HG03108 (cell line): Measurements from ENCODE around the gene ZNF418.

Source experiments
- ATAC-seq: cut with Tn5 transposase; IDR thresholded peaks from one replicate; pipeline ENCODE4 v1.9.1; 2021; ENCODE audit warnings: moderate library complexity; ENCODE audit not compliant: unreplicated experiment

Gene ZNF418

DNA sequence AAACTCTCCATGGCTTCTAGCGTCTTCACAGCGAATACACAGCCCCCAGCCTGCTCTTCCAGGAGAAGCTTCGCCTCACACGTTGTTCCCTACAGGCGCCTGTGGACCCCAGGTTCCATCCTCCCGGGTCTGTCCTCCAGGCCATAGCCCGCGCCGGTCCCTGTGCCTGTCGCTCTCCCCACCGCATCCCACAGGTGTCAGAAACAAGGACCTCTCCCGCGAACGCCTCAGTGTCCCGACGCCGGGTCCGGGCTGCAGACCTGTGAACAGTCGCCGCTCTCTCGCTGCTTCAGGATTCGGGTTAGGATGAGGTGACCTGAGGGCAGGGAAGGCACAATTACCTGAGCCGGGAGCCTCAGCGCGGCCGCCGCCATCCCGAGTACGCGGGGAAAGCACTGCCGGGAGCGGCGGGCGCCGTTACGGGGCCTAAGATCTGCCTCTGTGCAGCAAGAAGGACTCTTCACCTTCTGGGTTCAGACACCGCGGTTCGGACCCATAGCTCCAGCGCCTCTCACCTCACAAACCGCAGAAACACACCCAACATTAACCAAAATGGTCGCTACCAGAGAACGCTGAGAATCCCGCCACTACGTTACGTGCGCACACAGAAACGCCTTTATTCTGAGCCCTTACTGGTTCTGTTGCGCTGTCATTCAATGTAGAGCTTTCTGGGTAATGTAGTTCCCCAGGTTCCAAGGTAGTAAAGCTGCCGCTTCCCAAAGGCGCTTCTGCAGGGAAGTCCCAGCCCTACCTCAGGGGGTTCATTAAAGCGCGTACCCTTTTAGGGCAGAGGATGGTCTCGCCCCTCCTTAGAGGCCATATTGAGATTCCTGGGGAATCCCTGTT, at the start of gene ZNF418:
ZNF418 (minus strand) TSS at position 583 of the 846 bp plus-strand sequence. CDS start 1,580 bp downstream, outside the sequence.
- peak; percentile 69 for ATAC-seq

GRCh38 chr19:57978586-57979289, 43.5 kb upstream of the ZNF418 start:
- ATAC-seq: no peak

DNA sequence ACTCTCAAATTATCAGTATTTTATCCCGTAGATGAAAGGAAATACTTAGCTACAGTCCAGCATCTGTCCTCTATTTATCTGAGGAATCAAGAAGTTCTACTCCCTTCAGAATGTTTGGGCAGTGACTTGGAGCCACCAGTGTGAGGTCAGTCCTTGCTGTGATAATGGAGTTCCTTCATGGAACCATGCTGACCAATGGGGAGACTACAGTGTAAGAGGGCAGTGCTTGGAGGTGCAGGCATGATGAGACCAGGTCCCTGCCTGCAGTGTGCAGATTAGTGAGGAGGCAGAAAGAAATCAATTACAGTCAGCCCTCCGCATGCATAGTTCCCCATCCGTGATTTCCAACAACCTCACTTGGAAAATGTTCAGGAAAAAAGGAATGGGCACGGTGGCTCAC, 39.2 kb upstream of the ZNF418 start, which contains the start of gene C19orf18:
C19orf18 (minus strand) TSS at position 101 of the 400 bp plus-strand sequence. CDS start 102 bp downstream, outside the sequence.
- ATAC-seq: no peak

GRCh38 chr19:57964761-57965160, 29.6 kb upstream of the ZNF418 start:
- ATAC-seq: no peak

DNA sequence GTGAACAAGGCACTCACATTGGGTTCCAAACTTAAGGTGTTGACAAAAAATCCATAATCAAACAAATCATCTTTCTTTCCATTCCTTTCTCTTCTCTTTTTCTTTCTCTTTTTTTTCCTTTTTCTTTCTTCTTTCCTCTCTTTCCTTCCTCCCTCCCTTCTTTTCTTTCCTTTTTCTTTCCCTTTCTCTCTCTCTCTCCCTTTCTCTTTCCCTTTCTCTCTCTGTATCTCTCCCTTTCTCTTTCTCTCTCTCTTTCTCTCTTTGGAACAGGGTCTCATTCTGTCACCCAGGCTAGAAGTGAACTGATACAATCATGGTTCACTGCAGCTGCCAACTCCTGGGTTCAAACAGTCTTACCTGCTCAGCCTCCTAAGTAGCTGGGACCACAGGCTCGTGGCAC, 26.6 kb upstream of the ZNF418 start:
- no peak for ATAC-seq

DNA sequence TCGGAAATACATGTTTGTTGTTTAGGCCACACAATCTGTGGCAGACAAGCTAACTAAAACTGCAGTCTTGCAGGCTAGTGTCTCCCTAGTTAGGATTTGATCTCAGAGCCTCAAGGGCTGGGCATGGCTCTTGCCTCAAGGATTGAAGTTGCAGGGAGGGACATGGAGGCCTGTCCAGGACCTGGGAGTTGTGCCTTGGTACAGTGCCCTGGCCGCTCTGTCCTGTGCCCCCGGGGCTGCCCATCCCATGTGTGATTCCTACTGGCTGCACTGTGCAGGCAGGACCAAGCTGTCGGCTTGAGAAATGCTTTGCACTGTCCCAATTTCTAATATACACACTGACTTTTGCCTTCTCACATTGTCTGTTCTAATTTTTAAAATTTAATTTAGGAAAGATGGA, 19.8 kb upstream of the ZNF418 start:
- ATAC-seq: no peak

DNA sequence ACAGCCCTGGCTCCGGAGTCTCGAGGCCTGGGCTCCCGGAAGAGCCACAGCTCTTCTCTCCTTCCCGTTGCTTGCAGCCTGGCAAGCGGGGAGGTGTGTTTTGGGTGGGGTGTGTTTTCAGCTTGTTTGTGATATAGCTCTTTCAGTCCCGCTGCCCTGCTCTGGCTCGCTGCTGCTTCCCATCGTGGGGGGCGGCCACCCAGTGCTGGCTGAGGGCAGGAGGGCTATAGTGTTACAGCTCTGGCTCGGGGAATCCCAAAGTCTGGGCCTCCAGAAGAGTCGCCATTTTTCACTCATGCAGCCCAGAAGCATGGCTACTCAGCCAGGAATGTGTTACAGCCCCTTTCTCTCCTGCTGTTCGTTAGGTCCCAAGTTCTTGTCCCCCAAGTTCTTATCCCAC, 14.5 kb upstream of the ZNF418 start:
- no peak for ATAC-seq

GRCh38 chr19:57949296-57949695, 14.1 kb upstream of the ZNF418 start:
- no peak for ATAC-seq

DNA sequence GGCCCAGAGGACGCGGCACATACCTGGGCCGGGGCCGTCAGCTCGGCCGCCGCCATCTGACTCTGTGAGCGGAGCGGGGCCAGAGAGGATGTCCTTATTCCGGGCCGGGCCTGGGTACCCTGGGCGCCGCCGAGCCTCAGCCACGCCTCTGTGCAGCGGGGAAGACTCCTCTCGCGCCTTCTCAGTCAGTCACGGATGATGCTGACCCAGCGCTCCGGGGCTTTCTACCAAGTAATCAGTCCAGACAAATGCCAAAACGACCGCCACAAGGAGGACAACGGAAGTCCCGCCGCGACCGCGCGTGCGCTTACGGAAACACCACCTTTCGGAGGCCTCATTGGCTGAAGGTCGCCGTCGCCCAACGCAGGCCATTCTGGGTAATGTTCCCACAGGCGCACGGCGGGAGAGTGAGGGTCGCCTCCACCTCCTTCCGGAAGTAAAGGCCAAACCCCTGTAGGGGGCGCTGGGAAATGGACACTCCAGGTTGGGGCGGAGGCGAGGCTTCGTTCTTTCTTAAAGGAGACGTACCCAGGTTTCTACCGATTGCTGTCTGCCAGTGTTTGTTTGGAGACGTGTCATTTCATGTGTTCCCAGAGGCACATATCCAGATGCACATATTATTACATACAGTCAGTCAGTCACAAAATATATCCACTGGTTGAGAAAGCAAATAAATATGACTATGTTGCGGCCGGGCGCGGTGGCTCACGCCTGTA, 12.4 kb upstream of the ZNF418 start, which contains the start of gene ZNF256:
ZNF256 (minus strand) TSS at position 288 of the 716 bp plus-strand sequence; CDS start at position 56, 232 bp downstream.
- ATAC-seq: peak; percentile 77

- no peak for ATAC-seq
Measured at GRCh38 chr19:57947088-57947418, 11.9 kb upstream of the ZNF418 start.

DNA sequence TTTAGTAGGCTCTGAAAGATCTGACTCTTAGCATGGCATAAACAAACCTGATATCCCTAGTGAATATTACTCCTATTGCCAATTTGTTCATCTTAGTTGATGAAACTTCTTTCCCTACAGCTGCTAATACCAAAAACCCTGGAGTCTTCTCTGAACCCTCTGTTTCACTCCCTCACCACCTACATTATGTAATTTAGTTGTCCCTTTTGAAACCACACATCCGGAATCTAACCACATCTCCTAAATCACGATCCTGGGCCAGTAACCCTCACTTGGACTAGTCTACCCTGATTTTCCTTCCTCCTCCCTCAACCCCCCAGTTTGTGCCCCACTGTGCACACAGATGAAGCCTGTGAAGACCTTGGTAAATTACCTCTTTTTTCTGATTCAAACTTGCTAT, 11.1 kb upstream of the ZNF418 start:
- no peak for ATAC-seq

GRCh38 chr19:57941593-57941992, 6.4 kb upstream of the ZNF418 start:
- ATAC-seq: no peak

- ATAC-seq: no peak
Measured at GRCh38 chr19:57935731-57936130, 529 bp upstream of the ZNF418 start.

GRCh38 chr19:57927587-57927986, 7.6 kb downstream of the ZNF418 start:
- no peak for ATAC-seq

DNA sequence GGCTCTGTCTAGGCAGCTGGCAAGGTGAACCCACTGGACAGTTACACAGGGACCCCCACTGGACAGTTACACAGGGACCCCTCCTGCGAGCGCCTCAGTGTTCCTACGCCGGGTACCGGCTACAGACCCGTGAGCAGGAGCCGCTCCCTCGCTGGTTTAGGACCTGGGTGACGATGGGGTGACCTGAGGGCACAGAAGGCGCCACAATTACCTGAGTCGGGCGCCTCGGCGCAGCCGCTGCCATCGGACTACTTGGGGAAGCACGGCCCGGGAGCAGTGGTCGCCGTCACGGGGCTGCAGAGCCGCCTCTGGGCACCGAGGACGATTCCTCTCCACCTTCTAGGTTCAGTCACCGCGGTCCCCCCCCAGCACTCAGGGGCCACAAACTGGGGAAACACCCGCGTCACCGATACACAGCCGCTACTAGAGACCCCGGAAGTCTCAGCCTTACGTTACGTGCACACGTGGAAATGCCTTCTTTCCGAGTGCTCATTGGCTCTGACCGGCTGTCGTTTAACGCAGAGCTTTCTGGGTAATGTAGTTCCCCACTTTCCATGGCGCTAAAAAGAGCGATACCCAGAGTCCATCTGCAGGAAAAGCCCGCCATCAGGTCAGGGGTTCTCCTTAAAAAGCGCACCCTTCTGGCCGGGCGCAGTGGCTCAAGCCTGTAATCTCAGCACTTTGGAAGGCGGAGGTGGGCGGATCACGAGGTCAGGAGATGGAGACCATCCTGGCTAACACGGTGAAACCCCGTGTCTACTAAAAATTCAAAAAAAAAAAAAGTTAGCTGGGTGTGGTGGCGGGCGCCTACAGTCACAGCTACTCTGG, 18.8 kb downstream of the ZNF418 start, which contains the start of gene ZNF417:
ZNF417 (minus strand) TSS at position 425 of the 828 bp plus-strand sequence; CDS start at position 244, 181 bp downstream.
- peak; percentile 99 for ATAC-seq

GRCh38 chr19:57914531-57914930, 20.7 kb downstream of the ZNF418 start:
- no peak for ATAC-seq

DNA sequence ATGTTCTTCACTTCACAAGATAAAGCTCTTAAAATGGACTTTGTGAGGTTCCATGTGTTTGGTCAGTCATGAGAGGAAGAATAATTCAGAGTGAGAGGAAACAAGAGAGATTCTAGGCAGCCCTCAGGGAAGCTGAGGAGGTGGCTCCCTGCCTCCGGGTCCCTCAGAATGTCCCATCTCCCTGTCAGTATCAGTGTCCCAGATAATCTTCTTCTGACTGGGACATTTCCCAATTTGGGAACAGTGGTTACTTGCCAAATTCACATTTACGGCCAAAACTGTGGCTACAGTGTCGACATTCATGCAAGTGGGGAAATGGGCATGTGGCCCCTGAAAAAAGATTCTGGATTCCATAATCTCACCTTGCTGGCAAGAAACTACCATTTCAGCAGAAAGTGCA, 27.8 kb downstream of the ZNF418 start:
- ATAC-seq: no peak

DNA sequence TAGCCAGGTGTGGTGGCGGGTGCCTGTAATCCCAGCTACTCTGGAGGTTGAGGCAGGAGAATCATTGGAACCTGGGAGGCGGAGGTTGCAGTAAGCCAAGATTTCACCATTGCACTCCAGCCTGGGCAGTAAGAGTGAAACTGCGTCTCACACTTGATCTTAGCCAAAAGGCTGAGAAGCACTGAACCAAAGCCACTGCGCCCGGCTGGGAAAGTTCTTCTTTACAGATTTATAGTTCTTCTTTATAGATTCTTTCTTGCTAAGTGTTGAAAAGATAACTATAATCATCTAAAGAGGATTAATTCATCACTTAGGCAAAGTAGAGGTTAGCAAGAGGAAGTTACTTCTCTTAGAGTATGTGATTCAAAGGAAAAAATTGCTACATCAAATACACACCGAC, 29.9 kb downstream of the ZNF418 start:
- ATAC-seq: no peak

DNA sequence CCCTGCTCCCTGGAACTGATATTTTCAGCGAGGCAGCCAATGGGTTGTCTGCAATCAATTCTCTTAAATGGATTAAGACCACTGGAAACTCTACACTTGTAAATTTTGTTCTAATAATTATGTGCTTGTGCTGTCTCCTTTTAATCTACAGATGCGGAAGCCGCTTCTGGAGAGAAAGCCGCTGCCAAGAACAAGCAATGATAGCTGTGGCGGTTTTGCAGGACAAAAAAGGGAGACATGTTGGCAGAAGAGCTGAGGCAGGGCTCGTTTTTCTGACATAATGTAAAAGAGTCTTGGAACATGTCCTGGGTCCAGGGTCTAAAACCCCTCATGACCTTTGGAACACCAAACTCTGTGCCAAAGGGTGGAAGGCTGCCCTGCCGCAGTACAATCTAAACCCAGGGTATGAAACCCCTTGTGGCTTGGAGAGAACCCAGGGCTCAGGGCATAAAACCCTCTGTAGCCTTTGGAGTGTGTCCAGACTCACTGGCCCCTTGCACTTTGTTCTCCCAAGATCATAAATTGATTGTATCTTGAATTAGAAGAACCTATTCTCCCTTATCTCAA, 31.5 kb downstream of the ZNF418 start:
- ATAC-seq: no peak

GRCh38 chr19:57900311-57900710, 34.9 kb downstream of the ZNF418 start:
- no peak for ATAC-seq
